Transverse colon (tissue), 4 donors: ENCODE data around the gene GPSM3.

Source experiments
- POLR2AphosphoS5 ChIP-seq, 3 donors: sonication (generic); formaldehyde crosslinking; IDR thresholded peaks; one replicate each; pipeline ENCODE4 v1.6.1; 2016; ENCODE audit warnings: antibody characterized with exemption in 3 of 3
- TF ChIP-seq, protein P1 (sequence below), 5 experiments: fragments of 200-600 bp in 3 of 5; fragments of 450-650 bp in 2 of 5; sonication (generic) in 3 of 5; IDR thresholded peaks; 1 replicate in 2 of 5; 2 replicates in 3 of 5; pipeline ENCODE4 v1.5.1; 2016 to 2017; ENCODE audit warnings: antibody characterized with exemption in 5 of 5, inconsistent platforms in 3 of 5, mild to moderate bottlenecking in 2 of 5, moderate library complexity in 1 of 5

DNA sequence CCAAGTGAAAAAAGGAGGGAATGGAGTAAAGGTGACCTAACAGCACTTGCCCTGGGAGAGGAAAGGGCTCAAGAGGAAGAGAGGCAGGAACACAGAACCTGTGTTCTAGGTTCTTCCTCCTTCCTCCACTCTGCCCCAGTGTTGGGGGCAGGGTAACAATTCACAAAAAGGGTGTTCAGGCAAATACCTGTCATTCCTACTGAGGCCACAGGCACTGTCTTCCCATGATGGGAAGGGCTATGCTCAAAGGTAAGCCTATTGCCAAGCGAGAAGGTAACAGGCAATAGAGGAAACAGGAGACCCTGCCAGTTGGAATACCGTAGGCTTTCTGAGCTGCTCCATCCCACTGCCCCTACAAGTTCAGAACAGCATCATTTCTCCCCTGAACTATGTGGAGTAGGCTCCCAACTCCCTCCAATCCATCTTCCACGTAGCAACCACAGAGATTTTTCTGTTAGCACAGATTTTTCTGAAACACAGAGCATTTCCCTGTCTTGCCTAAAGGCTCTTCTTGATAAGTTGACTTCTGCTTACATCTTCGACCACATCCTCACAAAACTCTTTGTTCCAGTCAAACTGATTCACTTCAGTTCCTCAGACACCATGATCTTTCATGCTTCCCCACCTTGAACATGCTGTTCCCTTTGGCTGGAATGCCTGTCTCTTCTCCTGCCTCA is 19.3 kb downstream of the GPSM3 start:
- TF ChIP-seq, protein P1, sequence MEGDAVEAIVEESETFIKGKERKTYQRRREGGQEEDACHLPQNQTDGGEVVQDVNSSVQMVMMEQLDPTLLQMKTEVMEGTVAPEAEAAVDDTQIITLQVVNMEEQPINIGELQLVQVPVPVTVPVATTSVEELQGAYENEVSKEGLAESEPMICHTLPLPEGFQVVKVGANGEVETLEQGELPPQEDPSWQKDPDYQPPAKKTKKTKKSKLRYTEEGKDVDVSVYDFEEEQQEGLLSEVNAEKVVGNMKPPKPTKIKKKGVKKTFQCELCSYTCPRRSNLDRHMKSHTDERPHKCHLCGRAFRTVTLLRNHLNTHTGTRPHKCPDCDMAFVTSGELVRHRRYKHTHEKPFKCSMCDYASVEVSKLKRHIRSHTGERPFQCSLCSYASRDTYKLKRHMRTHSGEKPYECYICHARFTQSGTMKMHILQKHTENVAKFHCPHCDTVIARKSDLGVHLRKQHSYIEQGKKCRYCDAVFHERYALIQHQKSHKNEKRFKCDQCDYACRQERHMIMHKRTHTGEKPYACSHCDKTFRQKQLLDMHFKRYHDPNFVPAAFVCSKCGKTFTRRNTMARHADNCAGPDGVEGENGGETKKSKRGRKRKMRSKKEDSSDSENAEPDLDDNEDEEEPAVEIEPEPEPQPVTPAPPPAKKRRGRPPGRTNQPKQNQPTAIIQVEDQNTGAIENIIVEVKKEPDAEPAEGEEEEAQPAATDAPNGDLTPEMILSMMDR (IDR thresholded peaks at IDR 0.05), result no peak
- no peak for TF ChIP-seq POLR2AphosphoS5 (IDR thresholded peaks at IDR 0.05)
